DLD1 (cell line): ENCODE data around the gene RAP1GAP.

Experiments
- in situ Hi-C: cut with HindIII; loops from 2 replicates; pipeline ENCODE4 v1.10.0; 2017; ENCODE audit warnings: low sequenced_read_pairs

The RAP1GAP gene

DNA sequence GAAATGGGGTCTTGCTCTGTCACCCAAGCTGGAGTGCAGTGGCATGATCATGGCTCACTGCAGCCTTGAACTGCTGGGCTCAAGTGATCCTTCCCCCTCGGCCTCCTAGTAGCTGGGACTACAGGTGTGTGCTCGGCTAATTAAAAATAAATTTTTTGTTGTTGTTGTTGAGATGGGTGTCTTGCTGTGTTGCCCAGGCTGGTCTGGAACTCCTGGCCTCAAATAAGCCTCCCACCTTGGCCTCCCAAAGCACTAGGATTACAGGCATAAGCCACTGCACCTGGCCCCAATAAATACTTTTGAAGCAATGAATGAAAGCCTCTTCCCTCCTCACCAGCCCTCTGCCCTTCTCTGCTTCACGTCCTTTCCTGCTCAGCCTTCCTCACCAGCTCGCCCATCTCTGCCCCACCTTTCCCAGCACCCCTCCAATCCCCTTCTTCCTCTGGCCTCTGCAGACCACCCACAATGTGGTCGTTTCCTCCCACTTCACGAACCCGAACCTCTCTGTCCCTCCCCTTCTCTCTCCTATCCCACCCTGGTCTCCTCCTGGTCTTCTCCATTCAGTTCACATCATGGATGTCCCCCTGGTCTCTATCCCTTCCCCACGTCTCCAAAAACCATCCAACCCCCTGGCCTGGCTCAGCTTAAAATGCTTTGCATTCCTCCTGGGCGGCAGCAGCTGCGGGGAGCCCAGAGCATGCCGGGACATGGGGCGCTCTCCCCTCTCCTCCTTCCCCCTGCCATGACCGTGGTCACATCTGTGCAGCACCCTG lies 38.4 kb downstream of the RAP1GAP start:
- in situ Hi-C loops: no loop called here

DNA sequence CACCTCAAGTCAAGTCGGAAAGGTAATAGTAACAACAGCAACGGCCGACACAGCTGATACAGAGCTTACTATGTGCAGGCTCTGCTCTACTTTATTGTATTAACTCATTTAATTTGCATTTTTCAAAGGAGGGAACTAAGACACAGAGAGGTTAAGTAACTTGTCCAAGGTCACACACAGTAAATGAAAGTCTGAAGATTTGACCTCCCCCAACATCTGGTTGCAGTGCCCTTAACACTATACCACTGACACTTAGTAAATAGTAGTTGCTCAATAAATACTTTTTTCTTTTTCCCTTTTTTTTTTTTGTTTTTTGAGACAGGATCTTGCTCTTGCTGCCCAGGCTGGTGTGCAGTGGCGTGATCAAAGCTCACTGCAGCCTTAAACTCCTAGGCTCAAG lies 39.2 kb downstream of the RAP1GAP start:
- in situ Hi-C loops: no loop called here

- in situ Hi-C loops: no loop called here
These were observed 40.3 kb downstream of the RAP1GAP start for GRCh38 chr1:21628798-21629393.

DNA sequence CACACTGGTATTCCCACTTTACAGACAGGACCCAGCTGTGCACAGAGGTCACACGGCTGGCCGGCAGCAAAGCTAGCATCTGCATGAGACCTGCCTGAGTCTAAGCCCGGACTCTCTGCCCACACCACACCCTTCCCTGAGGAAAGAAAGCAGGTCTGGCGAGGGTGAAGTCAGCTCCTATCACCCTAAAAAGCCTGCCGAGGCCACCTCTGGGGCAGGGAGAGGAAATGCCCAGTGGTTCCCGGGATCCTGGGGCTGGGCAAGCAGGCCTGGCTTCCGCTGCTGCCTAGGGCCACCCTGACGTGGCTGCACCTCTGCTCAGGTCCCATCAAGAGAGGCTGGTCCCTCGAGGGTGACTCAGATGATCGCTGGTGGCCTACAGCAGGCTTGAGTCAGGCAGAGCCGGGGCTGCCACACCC lies 42.2 kb downstream of the RAP1GAP start:
- in situ Hi-C loops: no loop called here

DNA sequence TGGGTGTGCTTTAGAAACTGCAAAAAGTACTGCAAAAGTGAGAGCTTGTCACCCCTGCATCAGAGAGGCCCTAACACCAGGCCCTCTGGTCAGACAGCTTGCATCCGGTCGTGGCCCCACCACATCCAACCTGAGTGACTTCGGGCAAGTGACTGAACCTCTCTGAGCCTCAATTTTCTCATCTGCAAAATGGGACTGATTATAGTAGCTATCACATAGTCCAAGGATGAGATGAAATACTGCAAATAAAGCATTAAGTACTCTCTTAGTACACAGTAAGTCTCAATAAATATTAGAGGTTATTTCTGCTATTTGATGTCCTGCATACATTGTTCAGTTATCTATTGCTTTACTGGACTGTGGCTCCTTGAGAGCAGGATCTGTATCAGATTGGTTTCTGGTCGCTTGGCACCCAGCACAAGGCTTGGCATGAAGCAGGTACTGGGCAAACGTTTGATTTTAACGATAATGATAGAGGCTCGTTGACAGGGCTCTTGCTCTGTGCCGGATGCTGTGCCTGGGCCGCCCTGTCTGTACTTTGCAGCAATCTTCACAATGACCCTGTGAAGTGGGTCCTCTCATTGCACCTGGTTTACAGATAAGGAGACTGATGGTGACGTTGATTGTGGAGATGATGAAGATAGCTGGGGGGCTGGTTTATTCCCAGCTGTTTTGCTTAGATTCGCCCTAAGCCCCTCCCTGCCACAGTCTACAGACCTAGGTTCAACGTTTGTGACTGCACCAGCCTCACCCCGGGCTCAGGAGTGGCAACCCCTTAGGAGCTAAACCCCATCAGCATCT lies 43.6 kb downstream of the RAP1GAP start:
- in situ Hi-C loops: no loop called here

DNA sequence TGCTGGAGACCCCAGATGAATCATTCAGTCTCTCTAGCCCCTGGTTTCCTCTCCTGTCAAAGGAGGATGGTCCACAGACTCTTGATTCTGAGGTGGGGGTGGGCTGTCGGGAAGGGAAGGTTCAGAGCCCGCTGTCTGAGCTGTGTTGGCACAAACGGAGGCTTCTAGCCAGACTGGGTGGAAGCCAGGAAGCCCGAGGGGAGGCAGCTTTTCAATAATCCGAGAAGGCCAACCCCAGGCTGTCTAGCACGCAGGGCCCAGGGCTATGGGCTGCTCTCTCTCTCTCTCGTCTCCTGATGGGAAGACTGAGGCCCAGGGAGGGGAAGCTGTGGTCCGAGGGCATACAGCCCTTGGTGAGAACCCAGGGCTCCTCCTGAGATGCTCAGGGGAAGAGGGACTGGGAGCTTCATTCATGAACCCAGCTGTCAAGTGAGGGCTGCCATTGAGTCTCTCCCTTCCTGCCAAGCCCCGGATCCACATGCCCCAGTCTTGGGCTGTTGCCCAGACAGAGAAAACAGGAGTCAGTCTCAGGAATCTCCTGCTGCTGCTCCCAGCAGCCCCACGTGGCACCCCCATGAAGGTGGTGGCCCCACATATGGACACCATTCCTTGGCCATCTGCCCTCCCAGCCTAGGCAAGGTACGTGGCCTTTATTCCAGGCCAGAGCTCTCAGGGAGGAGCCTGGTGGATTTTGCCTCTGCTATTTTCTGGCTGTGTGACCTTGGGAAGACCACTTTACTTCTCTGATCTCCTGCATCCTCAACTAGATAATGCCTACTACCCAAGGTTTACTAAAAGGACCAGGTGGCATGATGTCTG lies 44.4 kb downstream of the RAP1GAP start:
- in situ Hi-C loops: no loop called here

DNA sequence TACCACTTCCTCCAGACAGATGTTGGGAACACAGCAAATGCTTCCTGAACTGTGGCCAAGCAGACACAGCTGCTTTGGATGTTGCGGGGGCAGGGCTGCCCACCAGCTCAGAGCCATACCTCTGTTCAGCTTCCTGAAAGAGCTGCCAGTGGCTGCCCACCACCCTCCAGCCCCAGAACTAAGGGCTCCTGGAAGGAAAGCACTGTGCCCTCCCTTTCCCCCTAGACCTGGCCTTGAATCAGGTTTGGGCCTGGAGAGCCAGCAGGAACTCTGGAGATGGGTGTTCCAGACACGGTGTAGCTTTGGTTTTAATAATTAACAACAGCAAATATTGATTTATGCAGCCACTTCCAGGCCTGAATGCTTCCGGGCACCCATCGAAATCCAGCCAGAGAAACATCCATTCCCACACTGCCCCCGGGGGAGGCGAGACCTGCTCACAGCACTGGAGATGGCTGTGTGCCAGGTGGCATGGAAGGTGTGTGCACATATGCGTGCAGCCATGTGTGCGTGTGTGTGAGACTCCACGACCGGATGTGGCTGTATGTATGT lies 45.7 kb downstream of the RAP1GAP start:
- in situ Hi-C loops: no loop called here

DNA sequence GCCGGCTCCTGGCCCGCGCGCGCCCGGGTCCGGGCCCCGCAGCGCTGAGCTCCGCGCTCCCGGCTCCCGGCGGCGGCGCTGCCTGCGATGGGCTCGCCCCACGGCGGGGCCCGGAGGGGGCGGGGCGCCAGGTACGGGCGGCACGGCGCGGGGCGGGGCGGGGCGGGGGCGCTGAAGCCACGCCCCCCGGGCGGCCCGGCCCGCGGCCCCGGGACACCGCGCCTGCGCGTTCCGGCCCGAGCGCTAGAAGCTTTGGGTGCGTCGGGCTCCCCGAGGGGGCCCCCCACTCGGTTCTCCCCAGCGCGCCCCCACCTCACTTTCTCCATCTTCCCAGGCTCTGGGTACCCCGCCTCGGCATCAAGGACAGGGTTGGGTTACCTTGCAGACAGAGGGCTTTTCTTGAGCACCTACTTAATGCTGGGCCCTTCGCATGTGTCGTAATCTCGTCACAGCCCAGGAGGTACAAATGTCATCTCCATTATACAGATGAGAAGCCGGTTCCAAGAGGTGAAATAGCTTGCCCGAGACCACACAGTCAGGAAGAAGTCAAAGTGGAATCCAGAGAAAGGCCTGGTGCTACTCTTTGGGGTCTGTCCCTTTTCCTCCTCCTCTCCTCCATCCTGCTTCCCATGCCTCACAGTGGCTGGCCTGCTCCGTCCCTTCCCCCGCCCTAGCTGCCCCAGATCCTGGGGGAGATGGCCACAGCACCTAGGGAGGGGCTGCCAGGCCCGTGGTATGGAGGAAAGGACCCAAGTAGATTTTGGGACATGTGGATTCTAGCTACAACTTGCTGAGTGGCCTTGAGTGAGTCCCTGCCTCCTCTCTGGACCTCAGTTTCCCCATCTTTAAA lies 46.5 kb downstream of the RAP1GAP start:
- in situ Hi-C loops: no loop called here

DNA sequence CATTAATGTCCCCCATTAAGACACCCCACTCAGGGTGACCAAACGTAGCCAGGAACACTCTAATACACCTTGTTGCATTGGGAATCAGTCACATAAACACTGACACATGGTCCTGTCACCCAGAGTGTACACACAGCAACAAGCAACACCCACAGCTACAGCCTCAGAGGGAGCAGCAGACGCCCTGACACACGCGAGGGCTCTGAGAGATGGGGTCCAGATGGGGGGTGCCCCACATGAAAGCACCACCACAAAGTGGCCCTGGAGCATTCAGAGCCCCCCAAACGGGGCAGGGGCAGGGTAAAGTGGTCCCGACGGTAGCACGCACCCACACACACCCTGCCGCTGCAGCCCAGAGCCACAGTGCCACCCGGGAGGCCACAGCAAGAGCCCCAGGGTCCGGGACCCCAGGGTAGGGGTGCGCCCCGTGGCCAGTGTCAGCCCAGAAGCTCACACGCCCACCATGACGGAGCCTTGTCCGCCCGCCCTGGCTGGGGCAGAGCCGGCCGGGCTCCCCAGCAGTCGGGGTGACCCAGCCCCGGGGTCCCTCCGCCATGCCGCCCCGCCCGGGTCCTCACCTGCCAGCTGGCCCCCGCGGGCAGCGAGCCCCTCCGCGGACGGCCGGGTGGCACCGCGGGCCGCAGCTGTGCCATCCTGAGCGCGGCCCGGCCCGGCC lies 47.3 kb downstream of the RAP1GAP start:
- in situ Hi-C loops: no loop called here

DNA sequence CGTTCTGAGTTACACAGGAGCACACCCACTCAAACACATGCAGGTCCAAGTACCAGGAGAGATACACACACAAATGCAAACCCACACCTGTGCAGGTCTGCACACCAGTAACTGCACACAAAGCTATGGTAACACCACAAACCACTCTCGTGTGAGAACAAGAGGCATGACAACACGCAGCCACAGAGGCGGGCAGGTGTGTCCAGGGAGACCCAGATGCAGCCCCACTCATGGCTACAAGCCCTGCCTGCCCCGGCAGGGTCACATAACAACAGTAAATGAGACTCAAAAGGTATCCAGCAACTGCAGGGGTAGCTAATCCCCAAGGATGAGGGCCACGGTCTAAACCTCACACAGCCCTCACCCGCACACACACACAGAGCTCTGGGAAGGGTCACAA lies 48.1 kb downstream of the RAP1GAP start:
- in situ Hi-C loops: no loop called here

GRCh38 chr1:21620496-21620895 lies 48.7 kb downstream of the RAP1GAP start:
- in situ Hi-C loops: no loop called here

DNA sequence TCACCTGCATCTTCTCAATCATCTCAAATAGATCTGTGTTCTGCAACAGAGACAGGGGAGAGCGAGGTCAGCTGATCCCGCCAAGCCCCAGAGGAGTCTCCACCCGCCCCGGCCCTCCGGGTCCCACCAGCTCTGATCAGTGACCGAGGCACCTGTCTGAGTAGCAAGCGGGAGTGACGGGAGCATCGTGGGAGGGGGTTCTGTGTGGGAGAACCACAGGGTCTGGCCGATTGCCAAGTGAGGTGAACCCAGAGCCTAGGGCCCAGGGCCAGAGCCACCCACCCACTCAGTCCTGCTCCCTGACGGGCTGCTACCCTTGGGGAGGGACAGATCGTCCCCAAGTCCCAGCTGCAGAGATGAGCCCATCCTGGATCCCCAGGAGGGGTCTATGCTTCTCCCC lies 49.1 kb downstream of the RAP1GAP start:
- in situ Hi-C loops: no loop called here

DNA sequence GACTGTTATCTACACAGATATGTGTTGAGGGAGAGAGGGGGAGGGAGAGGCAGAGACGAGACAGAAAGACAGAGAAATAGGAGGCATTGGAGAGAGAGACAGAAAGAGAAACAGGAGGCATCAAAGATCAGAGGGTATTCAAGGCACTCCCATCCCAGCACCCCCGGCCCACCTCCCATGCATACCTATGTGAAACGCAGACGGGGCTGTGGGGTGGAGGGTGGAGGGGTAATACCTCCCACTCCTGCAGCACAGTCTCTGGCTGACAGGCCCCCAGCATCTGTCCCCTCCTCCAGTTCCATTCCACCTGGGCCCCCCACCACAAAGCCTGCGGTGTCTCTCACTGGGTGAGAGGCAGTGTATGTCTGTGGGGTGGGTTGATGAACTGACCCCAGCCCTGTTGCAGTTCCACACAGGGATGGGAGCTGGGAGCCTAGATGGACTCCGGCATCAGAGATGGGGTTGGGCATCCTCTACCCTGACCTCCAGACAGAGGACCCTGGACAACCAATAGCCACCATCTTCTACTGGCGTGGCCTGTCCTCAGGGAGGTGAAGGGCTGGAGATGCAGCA lies 49.7 kb downstream of the RAP1GAP start:
- in situ Hi-C loops: no loop called here

DNA sequence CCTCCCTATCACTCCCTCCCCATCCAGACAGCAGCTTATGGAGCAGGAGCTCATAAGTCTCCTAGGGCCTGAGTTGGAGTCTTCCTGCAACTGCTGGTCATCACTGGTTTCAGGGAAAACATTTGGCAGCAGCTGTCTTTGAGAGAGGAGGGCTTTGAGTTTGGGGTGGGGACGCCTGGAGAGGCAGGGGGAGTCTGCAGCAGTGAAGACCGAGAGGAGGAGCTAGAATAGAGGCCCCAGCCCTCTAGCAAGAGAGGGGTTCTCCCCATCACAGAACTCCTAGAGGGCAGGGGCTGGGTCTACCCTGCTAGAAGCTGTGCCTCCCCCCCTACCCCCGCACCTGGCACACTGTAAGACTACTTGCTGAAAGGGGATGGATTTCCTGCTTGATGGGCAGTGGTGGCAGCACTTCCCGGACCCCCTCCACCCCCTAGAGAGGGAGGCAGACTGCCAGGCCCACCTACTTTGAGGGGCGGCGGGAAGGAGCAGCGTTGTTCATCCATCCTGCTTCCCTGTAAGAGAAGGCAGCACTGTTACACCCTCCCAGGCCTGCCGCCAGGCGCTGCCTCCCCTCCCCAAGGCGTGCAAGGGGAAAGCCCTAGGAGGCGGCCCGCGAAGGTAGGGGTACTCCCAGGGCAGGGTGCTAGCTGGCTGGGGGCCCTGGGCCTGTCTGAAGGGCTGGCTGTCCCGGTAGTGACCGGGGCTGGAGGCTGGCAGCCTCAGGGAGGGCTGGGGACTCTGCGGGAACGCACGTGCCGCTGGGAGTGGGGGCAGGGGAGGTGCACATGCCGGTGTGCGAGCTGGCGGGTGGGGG lies 50.4 kb downstream of the RAP1GAP start:
- in situ Hi-C loops: no loop called here

- in situ Hi-C loops: no loop called here
These were observed 51.1 kb downstream of the RAP1GAP start for GRCh38 chr1:21618059-21618458.

DNA sequence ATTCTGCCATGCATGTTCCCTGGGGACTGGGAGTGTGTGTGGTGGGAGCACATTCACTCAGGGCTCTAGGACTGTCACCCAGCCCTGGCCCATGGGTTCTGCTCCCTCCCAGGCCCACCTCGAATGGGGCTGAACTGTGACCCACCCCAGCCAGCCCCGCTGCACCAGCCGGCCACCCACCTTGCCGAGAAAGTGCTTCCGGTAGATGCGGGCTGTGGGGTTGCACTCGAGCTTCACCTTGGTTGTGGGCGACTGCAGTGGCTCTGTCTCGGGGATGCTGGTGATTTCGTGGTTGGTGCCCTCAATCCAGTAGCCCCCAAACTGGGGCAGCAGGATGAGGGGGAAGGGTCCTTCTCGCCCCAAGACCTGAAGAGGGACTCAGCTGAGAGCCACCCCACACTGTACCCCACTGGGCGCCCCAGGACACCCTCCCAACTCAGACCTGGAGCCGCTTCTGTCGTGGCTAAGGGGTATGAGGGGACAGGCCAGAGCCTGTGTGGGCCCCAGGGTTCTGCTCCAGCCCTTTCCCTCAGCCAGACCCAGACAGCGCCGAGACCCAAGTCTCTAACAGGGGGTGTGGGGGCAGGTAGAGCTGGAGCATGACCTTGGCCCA lies 51.9 kb downstream of the RAP1GAP start:
- in situ Hi-C loops: no loop called here

- in situ Hi-C loops: no loop called here
These were observed 52.8 kb downstream of the RAP1GAP start for GRCh38 chr1:21616372-21616771.
